Mucosa of descending colon (tissue), 3 donors: ENCODE results near the gene EPDR1. TPM values are rescaled to one million over a fixed set of nuclear protein-coding genes. Genes with fewer than 3 reads are reported as not detected.

Source experiments
- ATAC-seq: fragments of 200-7000 bp; cut with Tn5 transposase; one replicate; pipeline ENCODE4 v1.9.1; 2020; ENCODE audit warnings: mild to moderate bottlenecking, moderate library complexity
- DNase-seq, 3 donors: peaks; one replicate each; pipeline ENCODE4 v3.0.0-alpha.2; 2020
- H3K36me3 ChIP-seq: fragments of 200-600 bp; one replicate; pipeline ENCODE4 v1.8.0; 2021; ENCODE audit warnings: low read depth, mild to moderate bottlenecking
- H3K4me1 ChIP-seq: fragments of 200-600 bp; one replicate; pipeline ENCODE4 v1.8.0; 2021; ENCODE audit warnings: low read depth, mild to moderate bottlenecking
- H3K4me3 ChIP-seq: fragments of 200-600 bp; one replicate; pipeline ENCODE4 v1.8.0; 2021; ENCODE audit warnings: mild to moderate bottlenecking
- H3K9me3 ChIP-seq: fragments of 200-600 bp; one replicate; pipeline ENCODE4 v1.8.0; 2021; ENCODE audit warnings: mild to moderate bottlenecking
- CTCF ChIP-seq: fragments of 200-600 bp; IDR thresholded peaks from one replicate; pipeline ENCODE4 v1.8.0; 2022; ENCODE audit warnings: antibody characterized with exemption, mild to moderate bottlenecking
- intact Hi-C, 2 donors: fragments of 100-400 bp; cut with DNase I in 1 of 2; cut with micrococcal nuclease in 1 of 2; formaldehyde crosslinking; loops; one replicate each; pipeline versions ENCODE4 v1.11.0 to v1.11.1; 2022; cut with DNase I, micrococcal nuclease
- total RNA-seq, 3 donors: library from RNA; stranded (reverse); fragmentation: NEBNext Ultra II Directional in 2 of 3; extraction: Animal tissue kit (Norgen Biotek cat#: 25700) in 2 of 3; gene quantifications; one replicate each; pipeline versions ENCODE4 v1.2.1 to v1.2.4, GENCODE V29; 2021 to 2023
- donor health status: DM: no; HTN: no; CAD: no; lungs with moderate emphysema.
- donor health status: DM: no; HTN: no; CAD: no.
- donor health status: DM: no; HTN: yes; CAD: no.

The EPDR1 gene
- total RNA-seq, 3 donors from 2014 or later = 9.6 to 25.8 (median 13.6) TPM

GRCh38 chr7:37943905-37944736 is 23.7 kb downstream of the EPDR1 start:
- H3K4me1 ChIP-seq = peaks cover 6% of the 10 kb centered on the region
- H3K9me3 ChIP-seq = no peaks in the 10 kb centered on the region
- ATAC-seq (no peak), DNase-seq (no peak)
- TF ChIP-seq CTCF = no peak
- H3K4me3 ChIP-seq = no peak overlapping the region
- no peaks in the 10 kb centered on the region for H3K36me3 ChIP-seq
- intact Hi-C loops = no loop called here

GRCh38 chr7:37944737-37945054 is 24.3 kb downstream of the EPDR1 start:
- Histone ChIP-seq H3K36me3 (no peaks in the 10 kb centered on the region), H3K9me3 (no peaks in the 10 kb centered on the region), H3K4me1 (peaks cover 6% of the 10 kb centered on the region), H3K4me3 (no peak overlapping the region)
- intact Hi-C loops = no loop called here
- ATAC-seq (no peak), DNase-seq (no peak)
- TF ChIP-seq CTCF = no peak

- ATAC-seq (no peak), DNase-seq (no peak)
- intact Hi-C loops = no loop called here
- Histone ChIP-seq H3K9me3 (no peaks in the 10 kb centered on the region), H3K4me3 (no peak overlapping the region), H3K4me1 (peaks cover 6% of the 10 kb centered on the region), H3K36me3 (no peaks in the 10 kb centered on the region)
- TF ChIP-seq CTCF = no peak
Observed at GRCh38 chr7:37945336-37945735, 24.9 kb downstream of the EPDR1 start.

- H3K9me3 ChIP-seq = no peaks in the 10 kb centered on the region
Observed at GRCh38 chr7:37947138-37947940, 26.9 kb downstream of the EPDR1 start.

GRCh38 chr7:37947941-37948210 is 27.4 kb downstream of the EPDR1 start:
- TF ChIP-seq CTCF = no peak
- intact Hi-C loops = no loop called here
- no peak for ATAC-seq

More at GRCh38 chr7:37947138-37947940, 26.9 kb downstream of the EPDR1 start:
- TF ChIP-seq CTCF = no peak
- DNase-seq (no peak), ATAC-seq (no peak)
- peaks cover 6% of the 10 kb centered on the region for H3K4me1 ChIP-seq
- no peak overlapping the region for H3K4me3 ChIP-seq
- intact Hi-C loops = no loop called here
- H3K36me3 ChIP-seq = no peaks in the 10 kb centered on the region

More at GRCh38 chr7:37947941-37948210, 27.4 kb downstream of the EPDR1 start:
- Histone ChIP-seq H3K36me3 (no peaks in the 10 kb centered on the region), H3K9me3 (no peaks in the 10 kb centered on the region), H3K4me3 (no peak overlapping the region), H3K4me1 (peaks cover 6% of the 10 kb centered on the region)
- DNase-seq = no peak
